ENCODE results near the gene MED13L. TPM values are rescaled to one million over a fixed set of nuclear protein-coding genes. Genes with fewer than 3 reads are reported as not detected.

MED13L gene
- polyA plus RNA-seq, 1 donor (not counting 4 experiments of a cell fraction or from before 2014, with no cell fraction given): 31.7 TPM

DNA sequence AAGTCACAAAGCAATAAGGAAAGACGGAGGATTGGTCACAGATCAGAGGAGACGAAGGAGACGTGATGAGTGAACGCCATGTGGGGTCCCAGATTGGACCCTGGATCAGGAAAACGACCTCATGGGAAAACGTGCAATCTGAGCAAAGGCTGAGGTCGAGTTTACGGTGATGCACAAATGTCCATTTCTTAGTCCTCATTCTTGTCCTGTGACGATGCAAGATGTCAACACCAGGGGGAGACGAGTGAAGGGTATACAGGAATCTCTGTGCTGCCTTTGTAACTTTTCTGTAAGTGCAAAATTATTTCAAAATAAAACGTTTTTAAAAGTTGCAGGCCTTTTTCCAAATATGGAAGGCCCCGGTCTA is 329.8 kb downstream of the MED13L start:
- no peaks in the 10 kb centered on the region for H3K79me2 ChIP-seq (ENCODE audit: control insufficient read depth, insufficient read depth, low read length)
- no peak overlapping the region for H2AFZ ChIP-seq (ENCODE audit: control insufficient read depth, low read length)
- no peak overlapping the region for H3K27ac ChIP-seq (ENCODE audit: control insufficient read depth, insufficient read depth, low read length)
- DNase-seq (ENCODE audit: low read depth, low spot score) (no peak), FAIRE-seq (no peak)
- no peaks in the 10 kb centered on the region for H3K4me1 ChIP-seq (ENCODE audit: control insufficient read depth, extremely low read depth, insufficient read depth, low read length)
- dilution Hi-C loops (cut with MboI; ENCODE audit: extremely low pct_ligation_motif_present, low sequenced_read_pairs): no loop called here
- no peaks in the 10 kb centered on the region for H3K9me3 ChIP-seq (ENCODE audit: control insufficient read depth, low read depth, low read length)
- H3K36me3 ChIP-seq (ENCODE audit: control insufficient read depth in 2 of 2, extremely low read depth in 1 of 2, insufficient read depth in 2 of 2, low read length in 2 of 2): peaks cover 0 to 2% of the 10 kb centered on the region in 2 experiments
- no peak overlapping the region for H3K4me2 ChIP-seq (ENCODE audit: control insufficient read depth, extremely low read depth, insufficient read depth, low read depth, low read length)
- H3K9me1 ChIP-seq (ENCODE audit: control insufficient read depth, extremely low read depth, insufficient read depth, low read length): no peaks in the 10 kb centered on the region
- H4K20me1 ChIP-seq (ENCODE audit: control insufficient read depth, extremely low read depth, insufficient read depth, low read length): peaks cover 2% of the 10 kb centered on the region
- no peak overlapping the region for H3K4me3 ChIP-seq (ENCODE audit: control insufficient read depth in 2 of 3, extremely low read depth in 1 of 3, insufficient read depth in 2 of 3, low read depth in 1 of 3, low read length in 3 of 3)
- no peak overlapping the region for H3K9ac ChIP-seq (ENCODE audit: control insufficient read depth, extremely low read depth, insufficient read depth, low read length)
- TF ChIP-seq EZH2 (IDR thresholded peaks at IDR 0.05; ENCODE audit: low read length): no peak
- TF ChIP-seq, protein P1, sequence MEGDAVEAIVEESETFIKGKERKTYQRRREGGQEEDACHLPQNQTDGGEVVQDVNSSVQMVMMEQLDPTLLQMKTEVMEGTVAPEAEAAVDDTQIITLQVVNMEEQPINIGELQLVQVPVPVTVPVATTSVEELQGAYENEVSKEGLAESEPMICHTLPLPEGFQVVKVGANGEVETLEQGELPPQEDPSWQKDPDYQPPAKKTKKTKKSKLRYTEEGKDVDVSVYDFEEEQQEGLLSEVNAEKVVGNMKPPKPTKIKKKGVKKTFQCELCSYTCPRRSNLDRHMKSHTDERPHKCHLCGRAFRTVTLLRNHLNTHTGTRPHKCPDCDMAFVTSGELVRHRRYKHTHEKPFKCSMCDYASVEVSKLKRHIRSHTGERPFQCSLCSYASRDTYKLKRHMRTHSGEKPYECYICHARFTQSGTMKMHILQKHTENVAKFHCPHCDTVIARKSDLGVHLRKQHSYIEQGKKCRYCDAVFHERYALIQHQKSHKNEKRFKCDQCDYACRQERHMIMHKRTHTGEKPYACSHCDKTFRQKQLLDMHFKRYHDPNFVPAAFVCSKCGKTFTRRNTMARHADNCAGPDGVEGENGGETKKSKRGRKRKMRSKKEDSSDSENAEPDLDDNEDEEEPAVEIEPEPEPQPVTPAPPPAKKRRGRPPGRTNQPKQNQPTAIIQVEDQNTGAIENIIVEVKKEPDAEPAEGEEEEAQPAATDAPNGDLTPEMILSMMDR (optimal IDR thresholded peaks at IDR 0.05 in 1 of 3, IDR thresholded peaks at IDR 0.05 in 1 of 3, conservative IDR thresholded peaks at IDR 0.05 in 1 of 3; ENCODE audit: extremely low read depth in 1 of 3, insufficient read depth in 2 of 3, low read length in 3 of 3): peak in 1 of 3 experiments; percentile 15
- H3K27me3 ChIP-seq (ENCODE audit: control insufficient read depth, extremely low read depth, insufficient read depth, low read length): no peaks in the 10 kb centered on the region

DNA sequence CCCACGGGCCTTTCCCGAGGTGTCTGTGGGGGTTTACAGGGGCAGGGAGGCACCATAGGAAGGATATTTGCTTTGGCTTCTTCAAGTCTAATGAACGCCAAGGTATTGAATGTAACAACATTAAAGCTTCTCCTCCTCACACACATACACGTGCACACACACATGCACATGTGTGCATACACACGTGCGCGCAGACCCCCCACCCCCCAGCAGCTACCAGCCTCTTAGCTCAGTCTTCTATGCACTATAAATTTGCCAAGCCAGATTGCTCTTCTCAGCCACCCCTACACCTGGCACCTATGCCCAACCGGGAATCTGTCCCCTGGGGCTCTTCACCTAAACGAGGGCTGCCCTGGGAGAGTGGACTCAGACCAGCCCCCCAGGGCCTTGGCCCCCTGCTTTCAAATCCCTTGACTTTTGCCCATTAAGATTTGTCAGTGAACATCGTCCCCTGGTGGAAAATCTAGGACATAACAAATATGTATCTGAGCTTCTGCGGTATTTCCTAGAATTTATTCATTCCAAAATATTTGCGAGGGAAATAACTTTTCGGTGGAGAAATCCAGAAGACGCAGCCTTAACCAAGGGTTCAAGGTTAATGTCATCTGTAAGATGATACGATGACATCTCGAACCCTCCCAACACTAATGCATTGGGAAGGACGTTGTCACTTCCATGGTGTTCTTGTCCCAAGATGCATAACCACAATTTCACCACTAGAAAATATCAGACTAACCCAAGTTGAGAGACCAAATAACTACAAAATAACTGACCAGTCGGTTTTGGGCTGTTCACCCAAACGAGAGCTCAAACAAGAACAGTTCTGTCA is 330.4 kb downstream of the MED13L start:
- no peak overlapping the region for H3K27ac ChIP-seq (ENCODE audit: control insufficient read depth, insufficient read depth, low read length)
- FAIRE-seq: no peak
- dilution Hi-C loops (cut with MboI; ENCODE audit: extremely low pct_ligation_motif_present, low sequenced_read_pairs): no loop called here

More for the DNA sequence above, 330.4 kb downstream of the MED13L start:
- no peak overlapping the region for H3K9ac ChIP-seq (ENCODE audit: control insufficient read depth, extremely low read depth, insufficient read depth, low read length)
- no peak overlapping the region for H3K4me2 ChIP-seq (ENCODE audit: control insufficient read depth, extremely low read depth, insufficient read depth, low read depth, low read length)
- H2AFZ ChIP-seq (ENCODE audit: control insufficient read depth, low read length): no peak overlapping the region
- no peak for DNase-seq (ENCODE audit: low read depth, low spot score)
- H3K79me2 ChIP-seq (ENCODE audit: control insufficient read depth, insufficient read depth, low read length): no peaks in the 10 kb centered on the region
- peaks cover 2% of the 10 kb centered on the region for H4K20me1 ChIP-seq (ENCODE audit: control insufficient read depth, extremely low read depth, insufficient read depth, low read length)
- H3K9me3 ChIP-seq (ENCODE audit: control insufficient read depth, low read depth, low read length): no peaks in the 10 kb centered on the region
- TF ChIP-seq, protein P1 (optimal IDR thresholded peaks at IDR 0.05 in 1 of 3, IDR thresholded peaks at IDR 0.05 in 1 of 3, conservative IDR thresholded peaks at IDR 0.05 in 1 of 3; ENCODE audit: extremely low read depth in 1 of 3, insufficient read depth in 2 of 3, low read length in 3 of 3): peak in 2 of 3 experiments; percentile 45 to 63
- TF ChIP-seq EZH2 (IDR thresholded peaks at IDR 0.05; ENCODE audit: low read length): no peak
- H3K36me3 ChIP-seq (ENCODE audit: control insufficient read depth in 2 of 2, extremely low read depth in 1 of 2, insufficient read depth in 2 of 2, low read length in 2 of 2): peaks cover 0 to 2% of the 10 kb centered on the region in 2 experiments
- H3K9me1 ChIP-seq (ENCODE audit: control insufficient read depth, extremely low read depth, insufficient read depth, low read length): no peaks in the 10 kb centered on the region
- H3K27me3 ChIP-seq (ENCODE audit: control insufficient read depth, extremely low read depth, insufficient read depth, low read length): no peaks in the 10 kb centered on the region
- no peaks in the 10 kb centered on the region for H3K4me1 ChIP-seq (ENCODE audit: control insufficient read depth, extremely low read depth, insufficient read depth, low read length)
- H3K4me3 ChIP-seq (ENCODE audit: control insufficient read depth in 2 of 3, extremely low read depth in 1 of 3, insufficient read depth in 2 of 3, low read depth in 1 of 3, low read length in 3 of 3): no peak overlapping the region

Data from keratinocyte (primary cell).